Stimulated activated naive CD8-positive, alpha-beta T cell treated with anti-CD3 and anti-CD28 coated beads, Interleukin-15, Interleukin-2, amounts not matched to agents 100 ng/mL and 50 ng/mL, for 24 hours (primary cell): ENCODE data around the gene QPRT.
"Not testable (repeated sequence)": the region's sequence is repeated elsewhere in the genome, so short reads cannot be mapped to it uniquely, and the experiment has no call there.

Source experiments
- H3K27ac Mint-ChIP-seq: one replicate; pipeline ENCODE4 v1.8.0; 2021; ENCODE audit warnings: mild to moderate bottlenecking, mixed read lengths
- H3K27me3 Mint-ChIP-seq: one replicate; pipeline ENCODE4 v1.8.0; 2021; ENCODE audit warnings: mixed read lengths
- H3K36me3 Mint-ChIP-seq: one replicate; pipeline ENCODE4 v1.8.0; 2021; ENCODE audit warnings: low read depth, mixed read lengths
- H3K4me1 Mint-ChIP-seq: one replicate; pipeline ENCODE4 v1.8.0; 2021; ENCODE audit warnings: low read depth, mixed read lengths
- H3K4me3 Mint-ChIP-seq: one replicate; pipeline ENCODE4 v1.8.0; 2021; ENCODE audit warnings: mild to moderate bottlenecking, mixed read lengths
- H3K9me3 Mint-ChIP-seq: one replicate; pipeline ENCODE4 v1.8.0; 2021; ENCODE audit warnings: mixed read lengths

QPRT gene

GRCh38 chr16:29678691-29679267 lies at the start of gene QPRT:
Gene QPRT, plus strand, starts transcription at chr16:29679180. Its CDS starts 18 bp downstream, at chr16:29679198.
- Mint-ChIP-seq H3K36me3 (no peaks in the 10 kb centered on the region), H3K27ac (peak within 1 kb of the TSS; percentile 34), H3K9me3 (no peaks in the 10 kb centered on the region), H3K27me3 (no peaks in the 10 kb centered on the region), H3K4me1 (peaks cover 27% of the 10 kb centered on the region), H3K4me3 (peak within 1 kb of the TSS; percentile 54)

- H3K4me1 Mint-ChIP-seq = peaks cover 31% of the 10 kb centered on the region
- H3K9me3 Mint-ChIP-seq, H3K4me3 Mint-ChIP-seq, H3K27me3 Mint-ChIP-seq, H3K36me3 Mint-ChIP-seq, H3K27ac Mint-ChIP-seq: not testable (repeated sequence)
Observed at GRCh38 chr16:29629318-29629717, 49.7 kb upstream of the QPRT start.

GRCh38 chr16:29631658-29632057 lies 47.3 kb upstream of the QPRT start:
- not testable (repeated sequence) for H3K9me3 Mint-ChIP-seq, H3K27ac Mint-ChIP-seq, H3K4me3 Mint-ChIP-seq, H3K27me3 Mint-ChIP-seq, H3K36me3 Mint-ChIP-seq
- peaks cover 19% of the 10 kb centered on the region for H3K4me1 Mint-ChIP-seq

- H3K4me1 Mint-ChIP-seq, H3K4me3 Mint-ChIP-seq, H3K27me3 Mint-ChIP-seq, H3K9me3 Mint-ChIP-seq, H3K27ac Mint-ChIP-seq, H3K36me3 Mint-ChIP-seq: not testable (repeated sequence)
Observed at GRCh38 chr16:29635902-29636301, 43.1 kb upstream of the QPRT start.

DNA sequence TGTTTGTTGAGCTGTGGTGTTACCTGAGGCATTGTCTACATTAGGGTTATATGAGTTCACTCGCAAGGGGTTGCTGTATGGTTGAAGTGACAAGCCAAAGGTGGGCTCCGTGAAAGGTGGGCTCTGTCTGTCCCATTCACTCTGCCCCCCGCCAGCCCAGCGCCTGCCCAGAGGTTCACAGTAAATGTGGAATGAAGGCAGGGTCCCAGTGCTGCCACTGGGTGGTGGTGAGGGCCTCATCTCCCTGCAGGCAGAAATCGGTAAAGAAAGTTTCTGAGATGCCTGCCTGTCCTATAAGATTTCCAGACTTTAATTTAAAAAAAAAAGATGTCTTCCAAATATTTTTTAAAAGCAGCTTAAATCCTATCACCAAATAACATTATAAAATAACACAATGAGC lies 42.6 kb upstream of the QPRT start:
- peaks cover 13% of the 10 kb centered on the region for H3K4me1 Mint-ChIP-seq
- H3K9me3 Mint-ChIP-seq, H3K27ac Mint-ChIP-seq, H3K36me3 Mint-ChIP-seq, H3K27me3 Mint-ChIP-seq, H3K4me3 Mint-ChIP-seq: not testable (repeated sequence)

DNA sequence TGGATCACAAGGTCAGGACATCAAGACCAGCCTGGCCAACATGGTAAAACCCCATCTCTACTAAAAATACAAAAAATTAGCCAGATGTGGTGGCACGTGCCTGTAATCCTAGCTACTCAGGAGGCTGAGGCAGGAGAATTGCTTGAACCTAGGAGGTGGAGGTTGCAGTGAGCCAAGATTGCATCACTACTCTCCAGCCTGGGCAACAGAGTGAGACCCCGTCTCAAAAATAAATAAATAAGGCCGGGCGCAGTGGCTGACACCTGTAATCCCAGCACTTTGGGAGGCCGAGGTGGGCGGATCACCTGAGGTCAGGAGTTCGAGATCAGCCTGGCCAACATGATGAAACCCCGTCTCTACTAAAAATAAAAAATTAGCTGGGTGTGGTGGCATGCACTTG lies 40.2 kb upstream of the QPRT start:
- H3K27ac Mint-ChIP-seq, H3K4me3 Mint-ChIP-seq, H3K36me3 Mint-ChIP-seq, H3K27me3 Mint-ChIP-seq, H3K9me3 Mint-ChIP-seq: not testable (repeated sequence)
- H3K4me1 Mint-ChIP-seq = peaks cover 26% of the 10 kb centered on the region

GRCh38 chr16:29641561-29641960 lies 37.4 kb upstream of the QPRT start:
- H3K9me3 Mint-ChIP-seq = peaks cover 6% of the 10 kb centered on the region
- H3K4me1 Mint-ChIP-seq = peaks cover 46% of the 10 kb centered on the region
- H3K4me3 Mint-ChIP-seq = no peak overlapping the region
- H3K36me3 Mint-ChIP-seq = no peaks in the 10 kb centered on the region
- H3K27ac Mint-ChIP-seq = peak overlapping the region; percentile 16
- H3K27me3 Mint-ChIP-seq = no peaks in the 10 kb centered on the region

GRCh38 chr16:29643596-29643995 lies 35.4 kb upstream of the QPRT start:
- Mint-ChIP-seq H3K9me3 (peaks cover 6% of the 10 kb centered on the region), H3K4me3 (no peak overlapping the region), H3K4me1 (peaks cover 46% of the 10 kb centered on the region), H3K27me3 (no peaks in the 10 kb centered on the region), H3K27ac (peak overlapping the region; percentile 17), H3K36me3 (no peaks in the 10 kb centered on the region)

- Mint-ChIP-seq H3K27me3 (no peaks in the 10 kb centered on the region), H3K4me3 (peak overlapping the region; percentile 7), H3K9me3 (peaks cover 6% of the 10 kb centered on the region), H3K27ac (peak overlapping the region; percentile 31), H3K36me3 (no peaks in the 10 kb centered on the region), H3K4me1 (peaks cover 46% of the 10 kb centered on the region)
Observed at GRCh38 chr16:29644338-29644857, 34.6 kb upstream of the QPRT start.

DNA sequence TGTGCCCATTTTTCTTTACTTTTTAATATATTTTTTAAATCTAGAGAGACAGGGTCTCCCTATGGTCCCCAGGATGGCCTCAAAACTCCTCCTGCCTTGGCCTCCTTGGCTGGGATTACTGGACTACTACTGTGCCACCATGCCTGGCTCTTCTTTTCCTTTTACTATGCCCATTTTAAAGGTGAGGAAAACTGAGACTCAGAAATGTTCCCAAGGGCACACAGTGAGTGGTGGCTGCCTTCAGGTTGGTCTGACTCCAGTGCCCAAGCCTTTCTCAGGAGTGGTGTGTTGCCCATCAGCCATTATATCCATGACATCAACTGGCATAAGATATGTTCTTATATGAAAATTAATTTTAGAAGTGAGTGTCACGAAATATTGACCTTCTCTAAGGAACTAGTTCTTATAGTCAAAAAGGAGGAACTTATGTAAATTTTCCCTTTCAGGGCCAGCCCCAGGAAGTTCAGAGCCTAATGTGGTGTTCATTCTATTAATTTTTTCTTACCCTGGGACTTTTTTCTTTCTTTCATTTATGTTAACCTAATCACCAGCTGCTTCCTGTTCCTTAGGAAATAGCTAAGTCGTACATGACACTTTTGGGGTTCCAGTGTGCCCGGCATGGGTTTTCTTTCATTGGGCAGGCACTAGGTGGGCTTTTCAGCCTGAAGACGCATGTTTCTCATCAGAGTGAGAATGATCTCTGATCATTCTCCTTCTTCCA lies 33.8 kb upstream of the QPRT start:
- Mint-ChIP-seq H3K27ac (peak overlapping the region; percentile 72), H3K4me1 (peaks cover 53% of the 10 kb centered on the region), H3K9me3 (peaks cover 6% of the 10 kb centered on the region), H3K36me3 (no peaks in the 10 kb centered on the region), H3K27me3 (no peaks in the 10 kb centered on the region), H3K4me3 (no peak overlapping the region)

DNA sequence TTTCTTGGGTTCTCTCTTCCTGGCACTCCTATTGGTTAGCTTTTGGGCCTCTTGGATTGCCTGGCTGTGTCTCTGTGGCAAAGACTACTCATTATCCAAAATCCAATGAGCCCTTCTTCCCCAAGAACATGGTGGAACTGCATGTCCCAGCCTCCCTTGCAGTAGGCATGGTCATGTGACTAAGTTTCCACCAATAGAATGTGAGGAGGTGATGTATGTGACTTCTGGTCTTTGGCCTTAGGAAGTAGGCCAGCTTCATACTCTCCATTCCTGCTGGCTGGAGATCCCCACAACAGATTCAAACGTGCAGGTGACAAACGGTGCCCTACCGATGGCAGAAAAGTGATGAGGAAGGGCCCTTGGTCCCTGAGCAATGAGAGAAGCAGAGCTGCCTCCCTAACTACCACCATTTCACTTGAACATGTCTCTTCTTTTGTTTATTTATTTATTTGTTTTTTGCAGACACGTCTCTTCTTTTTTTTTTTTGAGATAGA lies 33.2 kb upstream of the QPRT start:
- Mint-ChIP-seq H3K4me1 (peaks cover 47% of the 10 kb centered on the region), H3K36me3 (no peaks in the 10 kb centered on the region), H3K27me3 (no peaks in the 10 kb centered on the region), H3K4me3 (no peak overlapping the region), H3K9me3 (peaks cover 6% of the 10 kb centered on the region), H3K27ac (peak overlapping the region; percentile 72)

GRCh38 chr16:29646947-29647346 lies 32.0 kb upstream of the QPRT start:
- Mint-ChIP-seq H3K4me3 (no peak overlapping the region), H3K27ac (no peak overlapping the region), H3K9me3 (peaks cover 6% of the 10 kb centered on the region), H3K27me3 (no peaks in the 10 kb centered on the region), H3K36me3 (no peaks in the 10 kb centered on the region), H3K4me1 (peaks cover 37% of the 10 kb centered on the region)

- no peak overlapping the region for H3K27ac Mint-ChIP-seq
- H3K4me3 Mint-ChIP-seq = no peak overlapping the region
- no peaks in the 10 kb centered on the region for H3K36me3 Mint-ChIP-seq
- H3K4me1 Mint-ChIP-seq = peaks cover 26% of the 10 kb centered on the region
- peaks cover 6% of the 10 kb centered on the region for H3K9me3 Mint-ChIP-seq
- no peaks in the 10 kb centered on the region for H3K27me3 Mint-ChIP-seq
Observed at GRCh38 chr16:29649588-29650494, 29.1 kb upstream of the QPRT start.

DNA sequence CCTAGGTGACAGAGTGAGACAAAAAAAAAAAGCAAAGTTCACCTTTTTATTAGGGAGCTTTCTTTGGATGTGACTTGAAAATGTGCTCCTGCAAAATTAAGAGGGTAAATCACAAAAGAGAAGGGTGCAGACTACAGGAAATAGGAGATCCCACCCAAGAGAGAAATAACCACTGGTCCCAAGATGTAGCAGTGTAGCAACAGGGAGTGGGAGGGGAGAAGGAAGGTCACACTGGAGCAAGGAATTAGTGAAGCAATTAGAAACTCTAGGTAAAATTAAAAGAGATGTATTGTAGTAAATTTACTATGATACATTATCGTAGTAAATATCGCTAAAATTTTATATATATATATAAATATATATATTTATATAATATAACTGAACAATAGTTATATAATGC lies 28.2 kb upstream of the QPRT start:
- Mint-ChIP-seq H3K27me3 (no peaks in the 10 kb centered on the region), H3K27ac (no peak overlapping the region), H3K4me3 (no peak overlapping the region), H3K4me1 (peaks cover 16% of the 10 kb centered on the region), H3K36me3 (no peaks in the 10 kb centered on the region), H3K9me3 (peaks cover 1% of the 10 kb centered on the region)

DNA sequence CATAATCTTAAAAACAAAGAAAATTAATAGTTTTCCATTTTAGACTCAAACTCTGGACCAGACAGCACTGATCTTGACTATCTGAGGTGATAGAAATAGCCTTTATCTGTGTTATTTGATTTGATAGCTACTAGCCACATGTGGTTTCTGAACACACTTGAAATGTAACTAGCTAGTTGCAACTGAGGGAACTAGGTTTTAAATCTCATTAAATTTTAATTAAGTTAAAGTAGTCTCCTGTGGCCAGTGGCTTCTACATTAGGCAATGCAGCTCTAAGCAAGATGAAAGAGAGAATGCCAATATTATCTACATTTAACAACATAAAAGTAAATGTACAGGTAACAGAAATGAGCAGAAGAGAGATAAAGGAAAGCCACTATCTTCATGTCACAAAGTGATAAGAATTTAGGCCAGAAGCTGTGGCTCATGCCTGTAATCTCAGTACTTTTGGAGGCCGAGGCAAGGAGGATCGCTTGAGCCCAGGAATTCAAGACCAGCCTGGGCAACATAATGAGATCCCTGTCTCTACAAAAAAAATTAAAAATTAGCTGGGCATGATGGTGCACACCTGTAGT lies 27.1 kb upstream of the QPRT start:
- Mint-ChIP-seq H3K4me1 (peaks cover 12% of the 10 kb centered on the region), H3K27ac (no peak overlapping the region), H3K9me3 (no peaks in the 10 kb centered on the region), H3K36me3 (no peaks in the 10 kb centered on the region), H3K4me3 (no peak overlapping the region), H3K27me3 (no peaks in the 10 kb centered on the region)
